Parathyroid adenoma (tissue), 2 donors: Measurements from ENCODE around the gene VIPR2.

Experiments used
- H2AFZ ChIP-seq: fragments of 300-600 bp; sonication (generic); one replicate; pipeline ENCODE4 v1.7.0; 2017; ENCODE audit warnings: antibody characterized with exemption, mild to moderate bottlenecking
- H3K27ac ChIP-seq: fragments of 300-600 bp; sonication (generic); one replicate; pipeline ENCODE4 v1.7.0; 2017
- H3K27me3 ChIP-seq: fragments of 300-600 bp; sonication (generic); one replicate; pipeline ENCODE4 v1.7.0; 2017; ENCODE audit warnings: low read length; ENCODE audit not compliant: control insufficient read depth, insufficient read depth
- H3K36me3 ChIP-seq: fragments of 300-600 bp; sonication (generic); one replicate; pipeline ENCODE4 v1.7.0; 2017; ENCODE audit warnings: low read length; ENCODE audit not compliant: control insufficient read depth, insufficient read depth
- H3K4me1 ChIP-seq: fragments of 300-600 bp; sonication (generic); one replicate; pipeline ENCODE4 v1.7.0; 2017; ENCODE audit warnings: control low read depth
- H3K4me2 ChIP-seq: fragments of 300-600 bp; sonication (generic); one replicate; pipeline ENCODE4 v1.7.0; 2017; ENCODE audit warnings: low read length
- H3K4me3 ChIP-seq: fragments of 300-600 bp; sonication (generic); one replicate; pipeline ENCODE4 v1.7.0; 2017; ENCODE audit warnings: low read depth, low read length
- H3K79me2 ChIP-seq: fragments of 300-600 bp; sonication (generic); one replicate; pipeline ENCODE4 v1.7.0; 2017; ENCODE audit warnings: control low read depth
- H3K9ac ChIP-seq: fragments of 300-600 bp; sonication (generic); one replicate; pipeline ENCODE4 v1.7.0; 2017; ENCODE audit warnings: mild to moderate bottlenecking
- H3K9me3 ChIP-seq: fragments of 300-600 bp; sonication (generic); one replicate; pipeline ENCODE4 v1.7.0; 2017; ENCODE audit warnings: low read length; ENCODE audit not compliant: control insufficient read depth
- CTCF ChIP-seq: fragments of 300-600 bp; sonication (generic); IDR thresholded peaks from one replicate; pipeline ENCODE4 v1.7.0; 2017; ENCODE audit warnings: antibody characterized with exemption, mild to moderate bottlenecking
- donor health status: primary hyperparathyroidism.

VIPR2 gene

GRCh38 chr7:159049266-159050025, 95.2 kb downstream of the VIPR2 start:
- Histone ChIP-seq H3K4me1 (no peaks in the 10 kb centered on the region), H3K27me3 (no peaks in the 10 kb centered on the region), H2AFZ (no peak overlapping the region), H3K9ac (no peak overlapping the region), H3K27ac (no peak overlapping the region), H3K4me3 (no peak overlapping the region), H3K36me3 (no peaks in the 10 kb centered on the region), H3K79me2 (no peaks in the 10 kb centered on the region), H3K9me3 (no peaks in the 10 kb centered on the region), H3K4me2 (no peak overlapping the region)
- no peak for TF ChIP-seq CTCF

GRCh38 chr7:159048656-159049055, 96.0 kb downstream of the VIPR2 start:
- Histone ChIP-seq H3K79me2 (no peaks in the 10 kb centered on the region), H3K27ac (no peak overlapping the region), H3K4me3 (no peak overlapping the region), H3K4me1 (no peaks in the 10 kb centered on the region), H3K4me2 (no peak overlapping the region), H3K9ac (no peak overlapping the region), H3K27me3 (no peaks in the 10 kb centered on the region), H3K36me3 (no peaks in the 10 kb centered on the region), H2AFZ (no peak overlapping the region), H3K9me3 (no peaks in the 10 kb centered on the region)
- no peak for TF ChIP-seq CTCF

GRCh38 chr7:159047536-159047935, 97.1 kb downstream of the VIPR2 start:
- Histone ChIP-seq H3K4me3 (no peak overlapping the region), H3K27ac (no peak overlapping the region), H3K4me1 (no peaks in the 10 kb centered on the region), H3K27me3 (no peaks in the 10 kb centered on the region), H3K36me3 (no peaks in the 10 kb centered on the region), H2AFZ (no peak overlapping the region), H3K9ac (no peak overlapping the region), H3K4me2 (no peak overlapping the region), H3K79me2 (no peaks in the 10 kb centered on the region), H3K9me3 (no peaks in the 10 kb centered on the region)
- no peak for TF ChIP-seq CTCF

GRCh38 chr7:159046300-159046699, 98.4 kb downstream of the VIPR2 start:
- Histone ChIP-seq H2AFZ (no peak overlapping the region), H3K4me2 (no peak overlapping the region), H3K9me3 (no peaks in the 10 kb centered on the region), H3K4me3 (no peak overlapping the region), H3K9ac (no peak overlapping the region), H3K4me1 (no peaks in the 10 kb centered on the region), H3K79me2 (no peaks in the 10 kb centered on the region), H3K27me3 (no peaks in the 10 kb centered on the region), H3K36me3 (no peaks in the 10 kb centered on the region), H3K27ac (no peak overlapping the region)
- TF ChIP-seq CTCF: no peak

- Histone ChIP-seq H3K36me3 (no peaks in the 10 kb centered on the region), H3K27me3 (no peaks in the 10 kb centered on the region), H3K4me2 (no peak overlapping the region), H2AFZ (no peak overlapping the region), H3K9ac (no peak overlapping the region), H3K27ac (no peak overlapping the region), H3K4me3 (no peak overlapping the region), H3K4me1 (no peaks in the 10 kb centered on the region), H3K79me2 (no peaks in the 10 kb centered on the region), H3K9me3 (no peaks in the 10 kb centered on the region)
- TF ChIP-seq CTCF: no peak
Observed at GRCh38 chr7:159045839-159046238, 98.8 kb downstream of the VIPR2 start.
